HG02798 (cell line): ENCODE results near the gene RSRC2.
A peak's percentile ranks its signal among the peaks of the same experiment; 100 is the strongest.
"Not testable (repeated sequence)": the region's sequence is repeated elsewhere in the genome, so short reads cannot be mapped to it uniquely, and the experiment has no call there.

Source experiments
- ATAC-seq: cut with Tn5 transposase; IDR thresholded peaks from one replicate; pipeline ENCODE4 v1.9.1; 2021; ENCODE audit warnings: mild to moderate bottlenecking; ENCODE audit not compliant: unreplicated experiment, poor library complexity

The RSRC2 gene

DNA sequence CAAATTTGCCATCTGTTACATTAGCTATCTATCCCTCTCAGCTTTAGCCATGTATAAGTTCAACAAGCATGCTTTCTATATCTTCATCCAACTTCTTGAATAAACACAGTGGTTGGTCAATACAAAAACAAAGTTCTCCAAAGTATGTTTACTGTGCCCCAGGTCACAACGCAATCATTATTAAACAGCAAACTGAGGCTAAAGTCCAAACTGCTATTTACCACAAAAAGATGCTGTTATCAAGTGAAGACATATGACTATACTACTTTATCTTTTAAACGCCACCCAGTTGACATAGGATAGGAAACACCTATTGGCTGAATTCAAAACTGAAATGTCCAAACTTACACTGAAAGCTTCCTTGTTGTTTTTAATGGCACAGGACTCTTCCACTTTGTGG, 37.7 kb downstream of the RSRC2 start:
- ATAC-seq: no peak

DNA sequence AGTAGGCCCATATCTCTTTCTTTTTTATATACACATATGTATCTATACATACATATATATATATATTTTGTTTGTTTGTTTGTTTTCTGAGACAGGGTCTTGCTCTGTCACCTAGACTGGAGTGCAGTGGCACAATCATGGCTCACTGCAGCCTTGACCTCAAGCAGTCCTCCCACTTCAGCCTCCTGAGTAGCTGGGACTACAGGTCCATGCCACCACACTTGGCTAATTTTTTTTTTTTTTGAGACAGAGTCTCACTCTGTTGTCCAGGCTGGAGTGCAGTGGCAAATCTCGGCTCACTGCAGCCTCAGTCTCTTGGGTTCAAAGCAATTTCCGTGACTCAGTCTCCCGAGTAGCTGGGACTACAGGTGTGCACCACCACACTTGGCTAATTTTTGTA, 38.9 kb downstream of the RSRC2 start:
- not testable (repeated sequence) for ATAC-seq

DNA sequence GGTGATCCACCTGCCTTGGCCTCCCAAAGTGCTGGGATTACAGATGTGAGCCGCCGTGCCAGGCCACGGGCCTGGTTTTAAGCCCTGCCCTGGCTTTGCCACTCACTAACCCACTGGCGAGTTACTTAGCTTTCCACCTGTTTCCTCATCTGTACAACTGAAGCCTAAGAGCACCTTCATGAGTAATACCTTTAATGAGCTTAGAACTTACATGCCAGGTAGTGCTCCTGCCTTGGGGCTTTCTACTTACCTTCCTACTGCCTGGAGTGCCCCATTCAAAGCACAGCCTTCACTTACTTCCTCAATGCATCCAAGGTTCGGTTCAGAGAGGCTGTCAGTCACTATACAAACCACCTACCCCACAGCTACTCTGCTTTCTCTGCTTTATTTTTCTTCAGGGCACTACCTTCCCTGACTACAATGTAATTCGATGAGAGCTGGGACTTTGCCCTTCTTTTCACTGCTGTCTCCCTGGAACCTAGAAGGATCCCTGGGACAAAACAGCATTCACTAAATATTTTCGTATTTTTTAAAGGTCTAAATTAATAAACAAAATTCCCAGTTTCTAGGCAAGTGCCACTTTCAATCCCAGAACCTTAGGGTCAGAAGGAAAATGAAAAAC, 39.8 kb downstream of the RSRC2 start:
- ATAC-seq: no peak

DNA sequence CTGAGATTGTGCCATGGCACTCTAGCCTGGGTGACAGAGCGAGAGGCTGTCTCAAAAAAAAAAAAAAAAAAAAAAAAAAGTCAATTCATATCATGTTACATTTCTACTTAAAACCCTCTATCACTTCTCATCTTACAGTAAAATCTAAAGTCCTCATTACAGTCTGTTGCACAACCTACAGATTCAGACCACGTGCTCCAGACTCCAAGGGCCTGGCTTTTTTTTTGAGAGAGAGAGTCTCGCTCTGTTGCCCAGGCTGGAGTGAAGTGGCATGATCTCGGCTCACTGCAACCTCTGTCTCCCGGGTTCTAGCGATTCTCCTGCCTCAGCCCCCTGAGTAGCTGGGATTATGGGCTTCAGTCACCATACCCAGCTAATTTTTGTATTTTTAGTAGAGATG, 40.4 kb downstream of the RSRC2 start:
- not testable (repeated sequence) for ATAC-seq

DNA sequence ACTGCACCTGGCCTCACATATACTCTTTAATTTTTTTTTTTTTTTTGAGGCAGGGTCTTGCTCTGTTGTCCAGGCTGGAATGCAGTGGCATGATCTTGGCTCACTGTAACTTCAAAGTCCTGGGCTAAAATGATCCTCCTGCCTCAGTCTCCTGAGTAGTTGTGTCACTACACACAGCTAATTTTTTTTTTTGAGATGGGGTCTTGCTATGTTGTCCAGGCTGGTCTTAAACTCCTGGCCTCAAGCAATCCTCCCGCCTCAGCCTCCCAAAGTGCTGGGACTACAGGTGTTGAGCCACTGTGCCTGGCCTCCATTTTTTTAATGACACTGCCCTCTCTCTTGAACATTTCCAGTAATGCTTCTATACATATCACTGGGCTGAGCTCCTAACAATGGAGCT, 42.4 kb downstream of the RSRC2 start:
- ATAC-seq: not testable (repeated sequence)

DNA sequence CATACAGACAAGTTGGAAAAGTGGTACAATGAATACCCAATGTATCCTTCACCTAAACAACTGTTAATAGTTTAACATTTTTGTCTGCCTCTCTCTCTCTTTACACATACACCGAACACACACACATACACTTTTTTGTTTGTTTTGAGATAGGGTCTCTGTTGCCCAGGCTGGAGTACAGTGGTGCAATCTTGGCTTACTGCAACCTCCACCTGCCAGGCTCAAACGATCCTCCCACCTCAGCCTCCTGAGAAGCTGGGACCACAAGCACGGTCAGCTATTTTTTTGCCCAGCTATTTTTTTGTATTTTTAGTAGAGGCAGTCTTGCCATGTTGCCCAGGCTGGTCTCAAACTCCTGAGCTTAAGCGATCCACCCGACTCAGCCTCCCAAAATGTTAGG, 42.8 kb downstream of the RSRC2 start:
- ATAC-seq: no peak

DNA sequence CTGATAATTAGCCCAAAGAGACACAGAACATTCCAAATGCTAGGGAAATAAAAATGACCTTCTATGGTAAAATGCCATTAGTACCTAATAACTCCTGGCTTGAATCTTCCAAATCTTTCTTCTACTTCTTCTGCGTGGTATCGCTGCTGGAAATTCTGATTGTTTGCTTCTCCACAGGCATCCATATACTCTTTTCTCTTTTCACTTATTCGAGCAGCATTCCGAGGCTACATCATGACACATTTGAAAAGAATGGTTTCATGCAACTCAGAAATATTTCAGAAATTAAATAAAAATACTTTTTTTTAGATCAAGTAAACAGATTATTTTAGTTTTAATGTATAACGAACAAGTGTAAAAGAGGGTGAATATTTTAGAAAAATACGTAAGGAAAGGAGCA, 44.9 kb downstream of the RSRC2 start:
- ATAC-seq: no peak

DNA sequence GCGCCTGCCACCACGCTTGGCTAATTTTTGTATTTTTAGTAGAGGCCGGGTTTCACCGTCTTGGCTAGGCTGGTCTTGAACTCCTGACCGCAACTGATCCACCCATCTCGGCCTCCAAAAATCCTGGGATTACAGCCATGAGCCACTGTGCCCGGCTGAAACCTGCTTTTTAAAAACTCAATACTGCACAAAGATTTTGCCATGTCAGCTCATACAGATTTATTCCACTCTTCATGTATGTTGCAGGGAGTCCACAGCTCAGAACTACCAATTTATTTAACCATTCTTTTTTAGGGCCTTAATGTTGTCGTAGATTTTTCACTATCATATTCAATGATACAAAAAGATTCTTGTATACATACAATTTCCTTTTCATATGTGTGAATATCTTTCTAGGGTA, 46.0 kb downstream of the RSRC2 start:
- ATAC-seq: no peak

DNA sequence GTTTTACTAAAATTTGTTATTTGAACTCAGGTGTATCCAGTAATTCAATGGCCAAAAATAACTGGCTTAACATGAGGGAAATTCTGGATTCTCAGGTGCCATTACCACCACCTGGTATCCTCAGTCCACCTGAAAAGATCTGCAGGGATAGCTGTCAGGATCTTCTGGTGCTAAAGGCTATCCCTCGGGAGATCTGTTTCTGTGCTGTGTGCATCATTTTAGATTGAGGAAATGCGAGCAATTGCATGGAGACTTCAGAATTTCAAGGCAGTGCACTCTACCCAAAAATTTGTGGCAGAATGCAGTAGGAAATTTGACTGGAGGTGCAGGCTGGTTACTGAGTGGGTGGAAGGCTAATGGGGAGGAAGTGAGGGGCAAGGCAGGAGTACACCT, 52.4 kb downstream of the RSRC2 start:
- ATAC-seq: no peak

DNA sequence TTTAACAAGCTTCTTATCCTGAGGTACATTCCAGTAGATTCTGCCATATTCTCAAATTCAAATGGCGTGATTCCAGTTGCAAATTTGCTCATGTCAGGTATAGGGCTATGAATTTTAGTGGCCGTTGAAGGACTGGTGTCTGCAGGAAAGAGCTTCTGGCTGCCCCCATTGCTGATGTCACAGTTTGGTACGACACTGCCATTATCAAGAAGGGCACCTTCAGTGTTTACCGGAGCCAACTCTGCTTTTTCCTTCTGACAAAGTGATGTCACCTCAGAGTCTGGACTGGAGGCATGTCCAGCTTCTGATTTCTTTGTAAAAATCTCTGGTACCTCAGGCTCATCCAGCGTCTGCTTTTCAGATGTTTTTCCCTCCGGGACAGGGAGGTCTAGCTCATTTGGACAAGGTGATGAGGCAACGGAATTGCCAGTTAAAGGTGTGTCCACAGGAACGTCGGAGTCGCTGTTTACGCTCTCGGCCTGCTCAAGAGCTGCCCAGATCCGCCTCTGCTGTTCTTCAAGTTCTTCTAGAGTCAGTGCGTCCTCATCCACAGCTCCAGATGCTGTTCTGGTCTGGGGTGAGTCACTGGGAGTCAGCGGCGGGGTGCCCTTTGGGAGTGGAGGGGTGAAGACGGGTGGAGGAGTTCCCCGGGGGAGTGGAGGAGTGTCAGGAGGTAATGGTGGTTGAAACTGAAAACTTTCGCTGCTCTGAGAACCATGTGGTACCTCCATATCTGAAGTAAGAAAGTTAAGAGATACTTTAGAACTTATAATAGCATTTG, 53.0 kb downstream of the RSRC2 start:
- peak; percentile 51 for ATAC-seq

DNA sequence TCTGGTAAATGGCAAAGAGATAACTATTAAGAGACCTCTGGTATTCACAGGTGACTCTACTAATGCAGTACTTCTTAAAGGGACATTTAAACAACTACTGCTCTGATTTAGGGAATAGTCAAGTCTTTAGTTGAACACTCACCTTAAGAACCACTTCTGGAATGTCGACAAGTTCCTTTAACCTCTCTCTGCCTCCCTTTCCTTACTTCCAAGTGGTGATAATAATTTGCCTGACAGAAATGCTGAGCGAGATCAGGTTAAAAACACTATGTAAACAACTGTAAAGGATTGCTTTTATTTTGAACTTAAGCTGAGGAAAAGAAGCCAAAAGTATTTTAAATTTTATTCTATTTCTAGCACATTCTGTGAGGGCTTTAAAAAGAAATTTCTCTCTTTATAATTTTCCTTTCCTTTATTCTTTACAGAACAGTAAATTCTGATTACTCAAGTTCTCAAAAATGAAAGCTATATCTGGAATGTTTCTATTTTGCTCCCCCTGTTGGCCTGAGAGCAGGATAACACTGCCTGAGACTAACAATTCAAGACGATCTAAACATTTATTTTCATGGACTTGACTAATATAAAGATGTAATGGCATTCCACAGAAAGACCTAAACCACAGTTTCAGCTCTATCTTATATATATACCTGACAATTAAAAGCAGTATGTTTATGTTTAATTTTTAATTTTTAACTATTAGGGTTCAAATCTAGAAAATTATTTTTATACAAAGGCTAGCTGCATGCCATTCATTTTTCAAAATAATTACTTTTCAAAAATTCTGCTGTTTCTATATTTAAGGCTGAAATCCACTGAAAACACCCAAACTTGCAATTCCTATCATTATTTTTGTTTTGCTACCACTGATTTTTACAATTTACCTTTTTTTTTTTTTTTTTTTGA, 55.2 kb downstream of the RSRC2 start:
- no peak for ATAC-seq

DNA sequence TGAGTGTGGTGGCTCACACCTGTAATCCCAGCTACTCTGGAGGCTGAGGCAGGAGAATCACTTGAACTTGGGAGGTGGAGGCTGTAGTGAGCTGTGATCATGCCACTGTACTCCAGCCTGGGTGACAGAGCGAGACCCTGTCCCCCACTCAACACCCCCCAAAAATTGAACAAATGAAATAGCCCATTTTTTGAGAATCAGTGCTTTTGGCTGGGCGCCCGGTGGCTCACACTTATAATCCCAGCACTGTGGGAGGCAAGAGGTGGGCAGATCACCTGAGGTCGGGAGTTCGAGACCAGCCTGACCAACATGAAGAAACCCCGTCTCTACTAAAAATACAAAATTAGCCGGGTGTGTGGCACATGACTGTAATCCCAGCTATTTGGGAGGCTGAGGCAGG, 56.2 kb downstream of the RSRC2 start:
- not testable (repeated sequence) for ATAC-seq

DNA sequence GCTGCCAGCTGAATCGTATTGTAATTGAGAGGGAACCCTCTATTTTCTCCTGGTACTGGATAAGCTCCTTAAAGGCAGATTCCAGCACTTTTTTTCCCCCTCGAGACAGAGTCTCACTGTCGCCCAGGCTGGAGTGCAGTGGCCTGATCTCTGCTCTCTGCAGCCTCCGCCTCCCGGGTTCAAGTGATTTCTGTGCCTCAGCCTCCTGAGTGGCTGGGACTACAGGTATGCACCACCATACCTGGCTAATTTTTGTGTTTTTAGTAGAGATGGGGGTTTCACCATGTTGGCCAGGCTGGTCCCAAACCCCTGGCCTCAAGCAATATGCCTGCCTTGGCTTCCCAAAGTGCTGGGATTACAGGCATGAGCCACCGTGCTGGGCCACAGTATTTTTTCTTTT, 56.9 kb downstream of the RSRC2 start:
- not testable (repeated sequence) for ATAC-seq

DNA sequence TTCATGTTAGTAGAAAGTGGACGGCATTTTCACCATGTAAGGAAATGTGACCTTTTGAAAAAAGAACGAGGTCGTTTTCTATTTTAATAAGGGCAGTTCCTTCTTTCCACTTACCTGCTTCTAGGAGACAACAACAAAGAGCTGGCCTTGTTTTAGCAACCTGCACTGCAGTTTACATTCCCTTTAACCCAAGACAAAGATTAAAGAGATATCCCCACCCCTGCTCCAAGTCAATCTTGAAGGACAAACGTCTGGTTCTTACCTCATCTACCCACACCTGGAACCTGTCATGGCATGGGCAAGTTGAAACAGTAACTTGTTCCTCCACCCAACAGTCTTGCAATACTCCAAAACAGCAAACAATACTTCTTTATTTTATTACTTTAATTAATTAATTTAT, 58.8 kb downstream of the RSRC2 start:
- ATAC-seq: no peak

DNA sequence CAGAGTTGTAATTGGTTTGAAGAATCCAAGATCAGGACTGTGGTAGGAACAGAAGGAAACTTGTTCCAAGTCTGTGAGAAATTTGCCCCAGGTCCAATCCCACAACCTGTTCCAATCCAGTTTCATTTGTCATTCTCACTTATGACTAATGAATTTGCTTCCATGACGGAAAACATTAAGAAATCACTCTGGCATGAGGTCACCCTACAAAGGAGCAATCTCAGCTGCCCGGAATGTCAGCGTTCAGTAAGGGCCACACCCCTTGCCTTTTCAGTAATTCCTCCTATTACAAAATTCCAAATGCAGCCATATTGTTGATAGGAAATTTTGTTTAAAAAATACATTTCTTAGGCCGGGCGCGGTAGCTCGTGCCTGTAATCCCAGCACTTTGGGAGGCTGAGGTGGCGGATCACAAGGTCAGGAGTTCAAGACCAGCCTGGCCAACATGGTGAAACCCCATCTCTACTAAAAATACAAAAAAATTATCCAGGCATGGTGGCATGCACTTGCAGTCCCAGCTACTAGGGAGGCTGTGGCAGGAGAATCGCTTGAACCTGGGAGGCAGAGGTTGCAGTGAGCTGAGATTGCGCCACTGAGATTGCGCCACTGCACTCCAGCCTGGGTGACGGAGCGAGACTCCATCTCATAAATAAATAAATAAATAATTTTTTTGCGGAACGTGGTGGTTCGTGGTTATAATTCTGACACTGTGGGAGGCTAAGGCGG, 62.3 kb downstream of the RSRC2 start:
- not testable (repeated sequence) for ATAC-seq

DNA sequence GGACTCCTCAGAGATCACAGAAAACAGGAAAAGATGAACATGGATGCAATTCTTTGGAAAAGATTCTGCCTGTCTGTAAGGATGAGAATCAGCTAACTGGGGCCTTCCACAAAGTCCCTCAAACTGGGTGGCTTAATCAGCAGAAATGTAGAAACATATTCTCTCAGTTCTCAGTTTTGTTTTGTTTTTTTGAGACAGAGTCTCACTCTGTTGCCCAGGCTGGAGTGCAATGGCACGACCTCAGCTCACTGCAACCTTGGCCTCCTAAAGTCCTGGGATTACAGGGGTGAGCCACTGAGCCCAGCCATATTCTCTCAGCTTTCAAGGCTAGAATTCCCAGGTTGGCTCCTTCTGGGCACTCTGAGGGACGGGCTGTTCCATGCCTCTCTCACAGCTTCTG, 66.1 kb downstream of the RSRC2 start:
- no peak for ATAC-seq

DNA sequence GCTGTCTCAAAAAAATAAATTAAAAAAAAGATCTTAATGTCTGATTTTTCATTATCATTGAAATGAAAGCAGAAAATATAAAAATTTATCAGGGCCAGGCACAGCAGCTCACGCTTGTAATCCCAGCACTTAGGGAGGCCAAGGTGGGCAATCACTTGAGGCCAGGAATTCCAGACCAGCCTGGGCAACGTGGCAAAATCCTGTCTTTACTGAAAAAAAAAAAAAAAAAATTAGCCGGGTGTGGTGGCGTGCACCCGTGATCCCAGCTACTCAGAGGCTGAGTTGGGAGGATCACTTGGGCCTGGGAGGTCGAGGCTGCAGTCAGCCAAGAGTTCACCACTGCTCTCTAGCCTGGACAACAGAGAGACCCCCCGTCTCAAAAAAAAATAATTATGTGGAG, 66.7 kb downstream of the RSRC2 start:
- ATAC-seq: no peak

DNA sequence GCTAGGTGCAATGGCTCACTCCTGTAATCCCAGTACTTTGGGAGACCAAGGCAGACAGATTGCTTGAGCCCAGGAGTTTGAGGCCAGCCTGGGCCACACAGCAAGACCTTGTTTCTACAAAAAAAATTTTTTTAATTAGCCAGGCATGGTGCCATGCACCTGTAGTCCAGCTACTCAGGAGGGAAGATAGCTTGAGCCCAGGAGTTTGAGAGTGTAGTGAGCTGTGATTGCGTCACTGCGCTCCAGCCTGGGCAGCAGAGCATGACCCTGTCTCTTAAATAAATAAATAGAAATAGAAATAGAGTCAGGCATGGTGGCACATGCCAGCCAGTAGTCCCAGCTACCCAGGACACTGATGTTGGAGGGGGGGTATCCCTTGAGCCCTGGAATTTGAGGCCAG, 67.5 kb downstream of the RSRC2 start:
- ATAC-seq: no peak

DNA sequence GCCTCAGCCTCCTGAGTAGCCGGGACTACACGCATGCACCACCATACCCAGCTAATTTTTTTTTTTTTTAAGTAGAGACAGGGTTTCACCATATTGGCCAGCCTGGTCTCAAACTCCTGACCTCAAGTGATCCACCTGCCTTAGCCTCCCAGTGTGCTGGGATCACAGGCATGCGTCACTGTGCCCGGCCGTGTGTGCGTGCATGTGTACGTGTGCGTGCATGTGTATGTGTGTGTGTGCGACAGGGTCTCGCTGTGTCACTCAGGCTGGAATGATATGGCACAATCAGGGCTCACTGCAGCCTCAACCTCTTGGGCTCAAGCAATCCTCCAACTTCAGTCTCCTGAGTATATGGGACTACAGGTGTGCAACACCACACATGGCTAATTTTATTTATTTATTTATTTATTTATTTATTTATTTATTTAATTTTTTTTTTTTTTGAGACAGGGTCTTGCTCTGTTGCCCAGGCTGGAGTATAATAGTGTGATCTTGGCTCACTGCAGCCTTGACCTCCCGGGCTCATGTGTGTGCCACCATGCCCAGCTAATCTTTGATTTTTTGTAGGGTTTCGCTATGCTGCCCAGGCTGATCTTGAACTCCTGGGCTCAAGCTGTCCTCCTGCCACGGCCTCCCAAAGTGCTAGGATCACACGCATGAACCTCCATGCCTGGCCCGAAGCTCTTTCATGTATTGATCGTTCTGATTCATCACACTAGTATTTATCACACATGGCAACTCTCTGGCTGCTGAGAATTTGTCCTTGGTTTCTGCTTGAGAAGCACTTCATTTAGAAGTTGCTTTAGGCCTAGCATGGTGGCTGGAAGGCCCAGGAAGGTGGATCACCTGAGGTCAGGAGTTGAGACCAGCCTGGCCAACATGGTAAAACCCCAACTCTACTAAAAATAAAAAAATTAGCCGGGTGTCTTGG, 68.4 kb downstream of the RSRC2 start:
- no peak for ATAC-seq
